Measurements from ENCODE around the gene ZMIZ1.

GRCh38 chr10:79115302-79115701, 46.5 kb downstream of the ZMIZ1 start:
- TF ChIP-seq POLR2AphosphoS5 (IDR thresholded peaks at IDR 0.05; ENCODE audit: low read depth, low read length) (no peak), RAD21 (IDR thresholded peaks at IDR 0.05; ENCODE audit: low read depth) (no peak), SRF (IDR thresholded peaks at IDR 0.05; ENCODE audit: low read depth) (no peak), POLR2A (IDR thresholded peaks at IDR 0.05; ENCODE audit: borderline replicate concordance, extremely low read depth, insufficient read depth, insufficient read length) (no peak), ZBTB33 (IDR thresholded peaks at IDR 0.05; ENCODE audit: extremely low read depth, insufficient replicate concordance, low read length) (no peak), YY1 (IDR thresholded peaks at IDR 0.05; ENCODE audit: extremely low read depth, insufficient replicate concordance, low read depth, low read length) (no peak), ELF1 (IDR thresholded peaks at IDR 0.05; ENCODE audit: borderline replicate concordance, low read depth) (no peak), SP1 (IDR thresholded peaks at IDR 0.05; ENCODE audit: low read depth) (no peak)
- TF ChIP-seq, protein P1, sequence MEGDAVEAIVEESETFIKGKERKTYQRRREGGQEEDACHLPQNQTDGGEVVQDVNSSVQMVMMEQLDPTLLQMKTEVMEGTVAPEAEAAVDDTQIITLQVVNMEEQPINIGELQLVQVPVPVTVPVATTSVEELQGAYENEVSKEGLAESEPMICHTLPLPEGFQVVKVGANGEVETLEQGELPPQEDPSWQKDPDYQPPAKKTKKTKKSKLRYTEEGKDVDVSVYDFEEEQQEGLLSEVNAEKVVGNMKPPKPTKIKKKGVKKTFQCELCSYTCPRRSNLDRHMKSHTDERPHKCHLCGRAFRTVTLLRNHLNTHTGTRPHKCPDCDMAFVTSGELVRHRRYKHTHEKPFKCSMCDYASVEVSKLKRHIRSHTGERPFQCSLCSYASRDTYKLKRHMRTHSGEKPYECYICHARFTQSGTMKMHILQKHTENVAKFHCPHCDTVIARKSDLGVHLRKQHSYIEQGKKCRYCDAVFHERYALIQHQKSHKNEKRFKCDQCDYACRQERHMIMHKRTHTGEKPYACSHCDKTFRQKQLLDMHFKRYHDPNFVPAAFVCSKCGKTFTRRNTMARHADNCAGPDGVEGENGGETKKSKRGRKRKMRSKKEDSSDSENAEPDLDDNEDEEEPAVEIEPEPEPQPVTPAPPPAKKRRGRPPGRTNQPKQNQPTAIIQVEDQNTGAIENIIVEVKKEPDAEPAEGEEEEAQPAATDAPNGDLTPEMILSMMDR (IDR thresholded peaks at IDR 0.05 in 2 of 3, conservative IDR thresholded peaks at IDR 0.05 in 1 of 3; ENCODE audit: borderline replicate concordance in 1 of 3, insufficient read depth in 1 of 3, low read depth in 2 of 3, low read length in 2 of 3) = no peak
- TF ChIP-seq, protein P2, sequence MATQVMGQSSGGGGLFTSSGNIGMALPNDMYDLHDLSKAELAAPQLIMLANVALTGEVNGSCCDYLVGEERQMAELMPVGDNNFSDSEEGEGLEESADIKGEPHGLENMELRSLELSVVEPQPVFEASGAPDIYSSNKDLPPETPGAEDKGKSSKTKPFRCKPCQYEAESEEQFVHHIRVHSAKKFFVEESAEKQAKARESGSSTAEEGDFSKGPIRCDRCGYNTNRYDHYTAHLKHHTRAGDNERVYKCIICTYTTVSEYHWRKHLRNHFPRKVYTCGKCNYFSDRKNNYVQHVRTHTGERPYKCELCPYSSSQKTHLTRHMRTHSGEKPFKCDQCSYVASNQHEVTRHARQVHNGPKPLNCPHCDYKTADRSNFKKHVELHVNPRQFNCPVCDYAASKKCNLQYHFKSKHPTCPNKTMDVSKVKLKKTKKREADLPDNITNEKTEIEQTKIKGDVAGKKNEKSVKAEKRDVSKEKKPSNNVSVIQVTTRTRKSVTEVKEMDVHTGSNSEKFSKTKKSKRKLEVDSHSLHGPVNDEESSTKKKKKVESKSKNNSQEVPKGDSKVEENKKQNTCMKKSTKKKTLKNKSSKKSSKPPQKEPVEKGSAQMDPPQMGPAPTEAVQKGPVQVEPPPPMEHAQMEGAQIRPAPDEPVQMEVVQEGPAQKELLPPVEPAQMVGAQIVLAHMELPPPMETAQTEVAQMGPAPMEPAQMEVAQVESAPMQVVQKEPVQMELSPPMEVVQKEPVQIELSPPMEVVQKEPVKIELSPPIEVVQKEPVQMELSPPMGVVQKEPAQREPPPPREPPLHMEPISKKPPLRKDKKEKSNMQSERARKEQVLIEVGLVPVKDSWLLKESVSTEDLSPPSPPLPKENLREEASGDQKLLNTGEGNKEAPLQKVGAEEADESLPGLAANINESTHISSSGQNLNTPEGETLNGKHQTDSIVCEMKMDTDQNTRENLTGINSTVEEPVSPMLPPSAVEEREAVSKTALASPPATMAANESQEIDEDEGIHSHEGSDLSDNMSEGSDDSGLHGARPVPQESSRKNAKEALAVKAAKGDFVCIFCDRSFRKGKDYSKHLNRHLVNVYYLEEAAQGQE (IDR thresholded peaks at IDR 0.05; ENCODE audit: low read depth) = no peak
